HG03571 (cell line): ENCODE results near the gene MRAP2.
"Not testable (repeated sequence)": the region's sequence is repeated elsewhere in the genome, so short reads cannot be mapped to it uniquely, and the experiment has no call there.

Experiments used
- ATAC-seq: cut with Tn5 transposase; IDR thresholded peaks from one replicate; pipeline ENCODE4 v1.9.1; 2021; ENCODE audit not compliant: unreplicated experiment

The MRAP2 gene

DNA sequence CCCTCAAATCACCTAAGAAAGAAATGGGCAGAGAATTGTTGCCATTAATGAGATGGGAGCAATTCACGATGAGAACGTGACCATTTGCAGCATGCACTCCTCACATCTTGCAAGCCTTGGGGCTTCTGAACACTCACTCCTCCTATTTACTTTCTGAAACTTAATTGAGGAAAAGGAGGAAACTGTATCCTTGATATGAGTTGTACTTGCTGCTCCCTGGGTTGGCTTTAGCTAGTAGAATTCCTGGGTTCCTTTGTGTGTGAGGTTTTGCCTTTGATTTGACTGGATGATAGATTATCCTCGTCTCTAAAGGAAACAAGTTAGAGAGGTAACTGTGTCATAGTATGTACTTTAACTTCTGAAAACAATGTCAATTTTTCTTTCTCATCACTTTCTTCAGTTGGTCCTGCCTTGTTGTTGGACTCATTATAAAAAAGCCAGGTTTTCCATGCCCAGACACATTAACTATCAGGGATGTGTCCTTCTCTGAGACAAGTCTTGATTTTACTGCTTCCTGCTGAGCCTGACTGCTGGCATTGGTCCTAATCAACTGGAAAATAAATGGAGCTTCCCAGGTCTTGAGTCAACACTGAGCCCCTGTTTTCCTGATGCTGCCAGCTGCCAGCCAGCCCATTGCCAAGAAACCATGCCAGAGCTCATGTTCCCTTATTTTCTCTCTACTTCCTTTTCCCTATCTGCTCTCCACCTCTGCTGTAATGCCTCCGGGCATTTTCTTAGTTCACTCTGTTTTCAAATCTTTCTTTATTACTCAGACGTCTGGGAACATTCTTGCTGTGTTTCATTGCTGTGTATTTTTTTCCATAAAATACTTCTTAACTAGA, 6.0 kb upstream of the MRAP2 start:
- ATAC-seq, result no peak

DNA sequence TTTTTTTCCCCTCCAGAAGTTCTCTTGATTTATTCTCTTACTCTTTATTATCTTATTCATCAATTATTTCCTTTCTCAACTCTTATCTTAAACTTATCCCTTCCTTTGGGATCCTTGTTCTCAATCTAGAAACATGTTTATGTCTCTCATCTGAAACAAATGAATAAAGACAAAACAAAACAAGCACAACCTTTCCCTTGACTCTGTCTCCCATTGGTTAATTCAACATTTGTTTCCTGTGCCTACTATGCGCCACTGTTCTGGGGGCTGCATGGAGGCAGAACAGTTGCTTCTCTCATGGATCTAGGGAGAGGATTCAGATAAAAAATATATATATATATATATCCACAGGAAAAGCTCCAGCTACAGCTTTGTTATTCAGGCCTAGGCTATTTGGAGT, 5.2 kb upstream of the MRAP2 start:
- no peak for ATAC-seq

DNA sequence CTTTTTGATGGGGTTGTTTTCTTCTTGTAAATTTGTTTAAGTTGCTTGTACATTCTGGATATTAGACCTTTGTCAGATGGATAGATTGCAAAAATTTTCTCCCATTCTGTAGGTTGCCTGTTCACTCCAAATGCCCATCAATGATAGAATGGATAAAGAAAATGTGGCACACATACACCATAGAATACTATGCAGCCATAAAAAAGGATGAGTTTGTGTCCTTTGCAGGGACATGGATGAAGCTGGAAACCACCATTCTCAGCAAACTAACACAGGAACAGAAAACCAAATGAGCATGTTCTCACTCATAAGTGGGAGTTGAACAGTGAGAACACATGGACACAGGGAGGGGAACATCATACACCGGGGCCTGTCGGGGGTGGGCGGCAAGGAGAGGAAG, 1.6 kb upstream of the MRAP2 start:
- ATAC-seq, result not testable (repeated sequence)

DNA sequence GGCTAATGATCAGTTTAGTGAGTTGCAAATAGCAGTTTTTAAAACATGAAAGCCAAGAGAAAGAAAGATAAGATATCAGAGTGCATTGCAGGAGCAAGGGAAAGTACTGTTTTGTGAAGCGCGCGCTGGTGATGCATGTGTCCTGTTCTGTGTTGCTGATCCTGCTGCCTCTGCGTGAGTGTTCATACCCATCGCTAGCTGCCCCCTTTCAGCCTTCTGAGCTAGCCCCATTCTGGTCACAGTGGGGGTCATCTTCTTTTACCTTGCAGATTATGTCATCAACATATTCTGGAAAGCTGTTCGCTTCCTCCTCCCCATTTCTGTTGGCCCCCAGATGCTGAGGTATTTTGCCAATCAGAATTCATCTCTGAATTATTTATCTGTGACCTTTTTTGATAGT, 1.9 kb downstream of the MRAP2 start:
- ATAC-seq, result no peak

DNA sequence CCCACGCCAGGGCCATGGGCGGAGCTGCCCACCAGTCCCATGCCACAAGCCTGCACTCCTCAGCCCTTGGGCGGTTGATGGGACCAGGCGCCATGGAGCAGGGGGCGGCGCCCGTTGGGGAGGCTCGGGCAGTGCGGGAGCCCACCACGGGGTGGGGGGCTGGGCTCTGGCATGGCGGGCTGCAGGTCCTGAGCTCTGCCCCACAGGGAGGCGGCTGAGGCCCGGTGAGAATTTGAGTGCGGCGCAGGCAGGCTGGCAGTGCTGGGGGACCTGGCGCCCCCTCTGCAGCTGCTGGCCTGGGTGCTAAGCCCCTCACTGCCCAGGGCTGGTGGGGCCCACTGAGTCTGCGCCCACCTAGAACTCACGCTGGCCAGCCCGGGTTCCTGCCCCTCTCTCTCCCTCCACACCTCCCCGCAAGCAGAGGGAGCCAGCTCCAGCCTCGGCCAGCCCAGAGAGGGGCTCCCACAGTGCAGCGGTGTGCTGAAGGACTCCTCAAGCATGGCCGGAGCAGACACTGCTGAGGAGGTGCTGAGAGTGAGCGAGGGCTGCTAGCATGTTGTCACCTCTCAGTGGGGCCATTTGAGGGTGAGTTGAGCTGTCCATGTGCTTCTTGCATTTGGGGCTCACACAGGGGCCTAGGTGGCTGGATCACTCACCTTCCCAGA, 4.0 kb downstream of the MRAP2 start:
- ATAC-seq, result no peak

DNA sequence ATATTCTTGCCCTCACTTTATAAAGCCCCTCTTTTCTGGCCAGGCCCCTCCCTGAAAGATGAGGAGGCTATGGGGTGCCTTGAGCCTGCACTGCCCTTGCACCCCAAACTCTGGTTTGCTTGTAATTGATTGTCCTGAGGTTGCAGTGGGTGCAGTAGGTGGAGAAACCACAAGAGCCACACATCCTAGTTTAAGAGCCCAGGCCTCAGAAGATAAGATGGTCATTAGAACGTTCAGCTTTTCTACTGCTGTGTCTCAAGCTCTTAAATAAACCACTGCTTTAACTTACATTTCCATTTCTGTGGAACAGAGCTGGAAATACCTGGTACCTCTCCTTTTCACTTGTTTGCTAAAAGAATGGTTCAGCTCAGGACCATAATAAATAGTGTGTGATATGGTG, 9.0 kb downstream of the MRAP2 start:
- no peak for ATAC-seq

DNA sequence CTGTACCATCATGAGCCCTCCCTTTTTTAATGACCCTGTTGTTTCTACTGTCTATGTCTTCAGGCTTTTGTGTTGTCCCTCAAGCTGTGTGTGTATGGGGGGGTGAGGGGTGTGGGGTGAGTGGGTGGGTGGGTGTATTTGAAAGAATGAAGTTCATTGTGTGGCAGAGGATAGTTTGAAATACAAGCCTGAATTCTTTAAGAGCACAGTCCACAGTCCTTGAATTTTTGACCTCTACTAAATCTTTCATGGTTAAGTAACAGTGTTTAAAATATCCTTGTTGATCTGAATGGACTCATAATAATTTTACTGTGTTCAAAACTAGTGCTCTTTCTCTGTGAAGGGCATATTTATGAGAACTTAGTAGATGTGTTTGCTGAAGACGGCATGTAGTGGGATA, 10.0 kb downstream of the MRAP2 start:
- ATAC-seq, result no peak

DNA sequence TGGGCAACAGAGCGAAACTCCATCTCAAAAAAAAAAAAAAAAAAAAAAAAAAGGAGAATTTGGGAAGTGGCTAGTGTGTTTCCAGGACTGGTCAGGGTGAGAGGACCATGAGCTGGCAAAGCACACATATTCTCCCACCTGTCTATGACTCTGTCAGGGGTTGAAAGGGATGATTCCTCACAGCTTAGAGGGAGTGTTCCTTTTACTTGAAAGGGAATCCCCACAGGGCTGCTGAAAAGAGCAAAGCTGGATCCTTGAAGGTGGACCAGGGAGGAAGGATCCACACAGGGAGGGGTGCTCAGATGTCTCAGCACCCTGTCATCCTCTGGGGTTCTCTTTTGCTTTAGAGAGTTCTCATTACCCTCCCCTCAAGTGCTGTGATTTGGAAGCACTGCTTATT, 13.2 kb downstream of the MRAP2 start:
- ATAC-seq, result no peak

DNA sequence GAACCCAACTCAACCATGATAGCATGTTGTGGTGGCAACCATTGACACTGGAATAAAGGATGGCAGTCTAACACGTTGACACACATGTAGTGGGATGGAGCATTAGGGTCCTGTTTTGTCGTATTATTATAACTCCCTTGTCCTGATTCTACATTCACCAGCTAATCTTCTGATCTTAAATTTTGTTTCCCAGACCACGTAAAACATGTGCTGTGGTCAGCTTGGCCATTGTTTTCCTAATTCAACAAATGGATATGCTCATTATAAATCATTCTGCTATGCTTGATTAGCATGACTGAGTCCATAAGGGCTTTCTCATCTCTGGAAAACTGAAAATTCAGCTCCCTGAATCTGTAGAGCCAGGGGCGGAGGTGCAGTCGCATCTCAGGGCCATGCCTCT, 15.0 kb downstream of the MRAP2 start:
- ATAC-seq, result no peak

DNA sequence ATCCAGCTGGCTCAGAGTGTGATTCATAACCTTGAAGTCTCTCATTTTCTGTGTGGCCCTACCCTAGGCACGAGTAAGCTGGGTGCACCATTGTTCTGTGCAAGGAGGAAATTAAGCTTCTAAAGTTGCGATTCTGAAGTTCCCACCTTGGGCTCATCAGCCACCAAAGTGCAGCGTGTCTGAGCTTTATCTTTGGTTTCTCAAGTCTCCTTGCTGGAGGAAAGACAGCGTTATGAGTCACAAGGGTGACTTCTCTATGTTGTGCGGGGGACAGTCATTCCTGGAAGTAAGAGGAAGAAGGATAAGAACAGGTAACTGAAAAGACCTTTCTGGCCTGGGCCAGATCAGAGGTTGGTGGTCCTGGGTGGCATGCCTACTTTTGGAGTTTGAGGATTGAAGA, 16.8 kb downstream of the MRAP2 start:
- no peak for ATAC-seq

DNA sequence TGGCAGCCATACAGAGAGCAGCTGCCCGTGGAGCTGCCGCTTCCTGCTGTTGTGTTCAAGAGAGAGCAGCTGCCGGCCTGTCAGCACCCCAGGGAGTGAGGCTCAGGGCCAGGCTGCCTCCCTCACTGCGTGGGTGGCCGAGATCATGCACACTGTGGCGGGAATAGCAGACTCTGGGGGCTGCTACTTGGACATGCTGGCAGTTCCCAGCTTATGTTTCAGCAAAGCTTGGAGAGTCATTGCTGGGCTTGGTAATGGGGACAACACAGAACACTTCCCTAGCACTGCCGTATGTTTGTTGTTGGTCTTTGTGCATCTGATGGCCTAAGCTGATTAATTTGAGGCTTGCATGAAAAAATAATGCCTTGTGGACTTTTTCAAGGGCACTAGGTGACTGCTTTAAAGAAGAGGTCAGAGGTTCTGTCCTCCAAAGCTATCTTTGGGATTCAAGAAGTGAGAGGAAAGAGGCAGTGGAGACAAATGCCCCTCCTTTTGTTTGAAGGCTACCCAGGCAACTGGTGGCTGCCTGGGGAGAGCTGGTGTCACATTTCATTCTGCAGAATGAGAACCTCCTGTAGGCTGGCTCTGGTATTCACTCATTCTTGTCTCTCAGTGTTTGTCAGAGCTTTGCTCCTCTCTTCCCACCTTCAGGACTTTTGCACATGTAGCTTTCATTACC, 18.8 kb downstream of the MRAP2 start:
- ATAC-seq, result no peak

DNA sequence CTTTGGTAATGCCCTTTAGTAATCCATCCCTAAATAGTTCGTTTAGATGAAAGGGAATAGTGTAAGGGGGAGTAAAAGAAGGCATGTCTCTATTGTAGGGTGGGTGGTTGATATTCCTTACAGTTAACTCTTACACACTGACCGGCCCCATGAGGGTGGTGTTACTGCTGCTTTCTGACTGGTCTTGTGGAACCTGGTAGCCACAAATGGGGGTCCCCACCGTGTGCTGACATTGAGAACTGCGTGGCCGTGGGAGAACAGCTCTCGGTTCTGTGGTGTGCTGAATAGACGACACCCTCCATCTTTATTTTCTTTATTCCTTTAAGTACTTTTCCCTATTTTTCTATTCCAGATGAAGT, 19.3 kb downstream of the MRAP2 start:
- ATAC-seq, result no peak

DNA sequence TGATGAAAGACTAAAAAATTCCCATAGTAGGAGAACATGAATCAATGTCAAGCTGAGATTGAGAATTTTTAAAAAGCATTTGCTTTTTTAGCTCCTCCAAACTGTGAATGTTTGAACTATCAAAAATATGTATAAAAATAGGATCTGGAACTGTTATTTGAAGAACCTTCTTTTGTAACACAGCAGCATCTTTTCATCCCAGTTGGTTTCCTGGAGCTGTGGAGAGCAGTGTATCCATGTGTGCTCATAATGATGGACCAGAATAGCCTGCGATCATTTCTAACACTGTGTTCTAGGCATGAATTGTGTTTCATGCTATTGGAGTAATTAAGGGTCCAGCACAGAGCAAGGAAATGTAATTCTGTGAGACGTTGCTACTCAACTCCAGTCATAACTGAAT, 22.1 kb downstream of the MRAP2 start:
- ATAC-seq, result no peak

DNA sequence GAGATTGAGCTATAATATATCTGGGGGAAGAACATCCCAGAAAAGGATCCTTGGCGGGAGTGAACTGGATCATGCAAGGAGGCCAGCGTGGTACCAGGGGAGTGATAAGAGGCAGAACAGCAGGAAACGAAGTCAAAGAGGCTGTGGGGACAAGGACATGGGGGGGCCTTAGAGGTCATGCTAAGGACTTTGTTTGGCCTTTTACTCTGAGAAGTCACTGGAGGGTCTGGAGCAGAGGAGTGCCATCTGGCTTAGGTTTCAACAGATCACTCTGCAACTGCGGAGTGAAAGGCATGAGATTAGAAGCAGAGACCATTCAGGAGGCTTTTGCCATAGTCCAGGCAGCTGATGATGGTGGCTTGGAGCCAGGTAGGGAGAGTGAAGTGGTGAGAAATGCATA, 24.3 kb downstream of the MRAP2 start:
- no peak for ATAC-seq

DNA sequence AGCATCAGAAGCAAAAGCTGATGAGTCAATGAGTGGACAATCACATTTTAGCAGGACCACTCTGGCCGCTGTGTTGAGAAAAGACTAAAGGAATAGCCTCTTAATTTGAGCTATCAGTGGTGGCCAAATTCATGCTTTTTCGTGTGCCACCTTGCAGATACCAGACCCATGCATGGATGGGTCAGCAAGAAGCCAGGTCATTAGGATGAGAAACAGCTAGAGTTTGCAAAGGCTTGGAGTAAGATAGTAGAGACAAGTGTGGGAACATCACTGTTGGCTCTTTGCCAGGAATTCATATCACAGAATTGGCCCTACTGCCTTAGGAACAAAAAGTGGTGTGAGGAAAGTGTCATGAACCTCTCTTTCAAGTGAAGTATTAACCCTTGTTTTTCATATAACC, 25.5 kb downstream of the MRAP2 start:
- ATAC-seq, result no peak

DNA sequence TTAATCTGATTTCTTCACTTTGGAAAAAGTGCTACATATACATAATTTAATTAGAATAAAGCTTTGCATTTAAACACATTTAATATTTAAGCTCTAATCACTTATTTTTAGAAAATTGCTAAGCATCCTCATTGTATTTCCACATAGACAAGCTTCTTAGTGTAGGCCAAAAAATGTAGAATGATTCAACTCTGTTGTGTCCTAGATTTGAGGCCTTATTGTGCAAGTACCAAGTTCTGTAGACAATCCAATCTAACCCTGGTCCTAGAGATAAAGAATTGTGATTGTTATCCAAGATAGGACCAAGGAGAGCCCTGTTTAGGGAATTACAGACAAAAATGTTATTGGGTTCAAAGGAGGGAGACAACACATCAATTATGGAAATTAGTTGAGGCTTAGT, 27.6 kb downstream of the MRAP2 start:
- ATAC-seq, result no peak

DNA sequence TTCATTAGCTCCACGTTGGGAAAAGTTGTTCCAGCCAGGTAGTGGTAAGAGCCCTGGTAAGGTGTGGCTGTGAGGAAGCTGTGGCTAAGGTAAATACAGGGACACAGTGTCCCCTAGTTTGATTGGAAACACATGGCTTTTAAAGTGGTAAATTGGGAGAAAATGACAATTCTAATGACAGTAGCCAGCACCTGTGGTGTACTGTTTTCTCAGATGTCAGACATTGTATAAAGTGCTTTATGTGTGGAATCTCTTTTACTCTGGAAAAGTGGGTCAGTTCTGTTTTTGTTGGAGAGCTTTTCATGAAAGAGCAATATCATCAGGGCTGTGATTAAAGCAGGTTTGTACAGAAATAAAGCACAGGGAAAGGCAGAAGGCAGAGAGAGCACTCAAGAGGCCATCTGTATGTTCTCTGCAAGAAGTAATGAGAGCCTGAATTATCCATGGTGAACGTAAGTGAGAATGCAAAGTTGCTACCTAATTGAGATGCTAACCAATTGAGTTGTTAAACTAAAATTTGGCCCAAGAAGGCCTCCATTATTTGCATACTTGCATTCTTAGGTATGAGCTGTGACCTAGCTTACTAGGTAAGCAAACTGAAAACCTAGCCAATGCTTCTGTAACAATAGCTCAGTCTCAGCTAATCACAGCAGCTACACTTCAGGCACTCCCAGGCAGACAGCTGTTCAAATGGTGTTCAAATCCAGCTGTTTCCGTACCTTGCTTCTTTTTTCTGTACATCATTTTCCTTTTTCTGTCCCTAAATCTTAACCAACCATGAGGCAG, 28.2 kb downstream of the MRAP2 start:
- no peak for ATAC-seq

DNA sequence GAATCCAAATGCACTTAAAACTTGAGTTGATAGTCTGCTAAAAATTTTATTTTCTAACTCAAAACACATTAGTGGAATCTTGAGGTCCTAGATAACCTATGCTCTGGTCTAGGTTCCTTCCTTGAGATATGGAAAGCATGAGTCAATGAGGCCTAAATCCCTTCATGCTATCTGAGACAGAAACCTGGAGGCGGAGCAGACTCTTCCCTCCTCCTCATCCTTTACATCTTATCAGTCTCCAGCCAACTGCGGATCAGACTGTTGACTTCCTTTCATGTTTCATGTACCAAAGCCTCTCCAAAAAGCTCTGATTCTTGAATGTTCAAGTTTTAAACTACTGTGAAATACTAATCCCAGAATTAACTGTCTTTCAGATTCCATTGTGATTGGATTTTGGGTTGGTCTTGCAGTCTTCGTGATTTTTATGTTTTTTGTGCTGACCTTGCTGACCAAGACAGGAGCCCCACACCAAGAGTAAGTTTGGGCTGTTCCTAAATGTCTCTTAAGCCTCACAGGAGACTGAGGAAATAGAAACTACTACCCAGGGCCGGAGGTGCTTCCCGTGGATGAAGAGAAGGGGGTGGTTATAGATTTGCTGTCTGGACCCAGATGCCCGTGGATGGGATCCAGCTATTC, 29.1 kb downstream of the MRAP2 start:
- no peak for ATAC-seq

DNA sequence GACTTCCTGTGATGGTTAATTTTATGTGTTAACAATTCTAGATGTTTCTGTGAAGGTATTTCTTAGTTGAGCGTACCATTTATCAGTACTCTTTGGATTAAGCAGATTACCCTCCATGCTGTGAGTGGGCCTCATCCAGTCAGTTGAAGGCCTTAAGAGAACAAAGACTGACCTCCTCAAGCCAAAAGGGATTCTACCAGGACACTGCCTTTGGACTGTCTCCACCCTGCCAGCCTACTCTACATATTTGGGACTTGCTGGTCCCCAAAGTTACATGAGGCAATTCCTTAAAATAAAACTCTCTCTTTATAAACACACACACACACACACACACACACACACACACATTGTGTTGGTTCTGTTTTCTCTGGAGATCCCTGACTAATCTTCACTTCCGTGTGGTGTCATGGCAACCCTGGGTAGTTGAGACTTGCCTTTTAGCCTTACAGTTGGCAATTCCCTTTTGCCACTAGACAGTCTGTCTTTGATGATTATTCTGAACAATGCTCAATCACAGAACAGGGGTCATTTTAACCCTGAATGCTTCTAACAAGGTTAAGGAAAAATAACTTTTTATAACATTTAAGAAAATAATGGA, 32.2 kb downstream of the MRAP2 start:
- ATAC-seq, result no peak

DNA sequence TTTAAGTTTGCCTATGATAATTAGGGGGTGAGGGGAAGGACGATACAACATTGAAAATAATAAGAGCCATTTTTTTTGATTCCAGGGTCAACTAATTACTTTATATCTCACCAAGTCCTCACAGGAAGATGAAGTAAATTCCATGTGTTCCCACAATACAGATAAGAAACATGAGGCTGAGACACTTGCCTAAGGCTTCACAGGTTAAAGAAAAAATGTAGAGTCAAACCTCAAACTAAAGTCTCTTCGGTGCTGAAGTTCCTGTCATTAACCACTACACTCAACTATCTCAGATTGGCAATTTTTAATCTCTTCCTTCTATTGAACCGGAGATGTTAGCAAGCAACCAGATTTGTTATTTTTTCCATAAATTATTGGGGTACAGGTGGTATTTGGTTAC, 33.0 kb downstream of the MRAP2 start:
- ATAC-seq, result no peak

DNA sequence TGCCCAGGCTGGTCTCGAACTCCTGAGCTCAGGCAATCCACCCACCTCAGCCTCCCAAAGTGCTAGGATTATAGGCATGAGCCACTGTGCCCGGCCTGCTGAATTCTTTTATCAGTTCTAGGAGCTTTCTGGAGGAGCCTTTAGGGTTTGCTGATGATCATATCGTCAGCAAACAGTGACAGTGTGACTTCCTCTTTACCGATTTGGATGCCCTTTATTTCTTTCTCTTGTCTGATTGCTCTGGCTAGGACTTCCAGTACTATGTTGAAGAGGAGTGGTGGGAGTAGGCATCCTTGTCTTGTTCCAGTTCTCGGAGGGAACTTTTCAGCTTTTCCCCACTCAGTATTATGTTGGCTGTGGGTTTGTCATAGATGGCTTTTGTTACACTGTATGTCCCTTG, 35.3 kb downstream of the MRAP2 start:
- not testable (repeated sequence) for ATAC-seq
